Measurements from ENCODE around the gene TSC2.
A peak's percentile ranks its signal among the peaks of the same experiment; 100 is the strongest.

TSC2 gene

DNA sequence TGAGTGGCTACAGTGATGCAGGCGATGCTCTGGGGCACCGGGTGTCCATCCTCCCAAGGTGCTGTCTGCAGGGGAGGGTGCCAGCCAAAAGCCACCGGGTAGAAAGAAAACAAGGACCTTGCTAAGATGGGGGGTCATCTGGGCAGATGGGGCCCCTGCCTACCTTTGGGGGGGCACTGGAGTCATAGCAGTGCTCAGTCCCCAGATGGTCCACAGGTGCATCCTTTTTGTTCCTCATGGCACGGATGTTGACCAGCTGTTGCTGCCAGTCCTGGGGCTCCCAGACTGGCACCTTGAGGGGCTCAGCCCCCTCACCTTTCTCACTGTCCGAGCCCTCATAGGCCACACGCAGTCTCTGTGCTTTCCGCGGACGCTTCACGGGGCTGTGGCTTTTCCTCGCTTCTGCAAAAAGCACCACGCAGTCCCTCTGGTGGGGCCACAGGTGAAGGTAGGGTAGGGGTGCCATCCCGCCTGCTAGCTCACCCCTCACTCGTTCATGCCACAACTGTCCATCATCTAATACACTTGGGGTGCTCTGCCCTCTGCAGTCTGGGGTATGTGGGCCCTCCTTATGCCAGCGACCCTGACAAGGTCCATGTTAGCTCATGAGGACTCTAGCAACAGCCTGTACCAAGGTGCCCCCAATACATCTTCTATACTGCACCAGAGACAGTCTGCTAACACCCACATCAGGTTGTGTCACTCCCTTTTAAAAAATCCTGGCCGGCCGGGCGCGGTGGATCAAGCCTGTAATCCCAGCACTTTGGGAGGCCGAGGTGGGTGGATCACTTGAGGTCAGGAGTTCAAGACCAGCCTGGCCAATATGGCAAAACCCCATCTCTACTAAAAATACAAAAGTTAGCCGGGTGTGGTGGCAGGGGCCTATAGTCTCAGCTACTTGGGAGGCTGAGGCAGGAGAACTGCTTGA, 1.6 kb upstream of the TSC2 start:
- TF ChIP-seq JUND (IDR thresholded peaks at IDR 0.05; ENCODE audit: low read depth): no peak
- in situ Hi-C loops (cut with HindIII; ENCODE audit: low pct_unique_long_range_greater_than_20kb, low sequenced_read_pairs): no loop called here
- DNase-seq (ENCODE audit: low read depth in 1 of 2, low spot score in 1 of 2): no peak

DNA sequence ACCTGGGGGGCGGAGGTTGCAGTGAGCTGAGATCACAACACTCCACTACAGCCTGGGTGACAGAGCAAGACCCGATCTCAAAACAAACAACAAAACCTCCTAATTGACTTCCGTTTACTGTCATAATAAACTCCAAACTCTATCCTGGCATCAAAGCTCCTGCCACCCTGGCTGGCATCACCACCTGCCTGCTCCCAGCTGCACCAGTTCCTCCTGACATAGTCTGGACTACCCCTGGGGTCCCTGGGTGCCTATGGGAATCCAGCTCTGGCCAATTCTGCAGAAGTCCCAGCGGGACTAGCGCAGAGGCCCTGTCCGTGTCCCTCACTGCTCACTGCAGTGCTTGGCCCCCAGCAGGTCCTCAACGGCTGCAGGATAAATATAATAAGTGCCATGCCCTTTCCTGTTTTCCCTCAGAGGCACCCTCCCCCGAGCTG, 874 bp upstream of the TSC2 start:
- DNase-seq (ENCODE audit: low read depth in 1 of 2, low spot score in 1 of 2): no peak
- in situ Hi-C loops (cut with HindIII; ENCODE audit: low pct_unique_long_range_greater_than_20kb, low sequenced_read_pairs): no loop called here
- TF ChIP-seq JUND (IDR thresholded peaks at IDR 0.05; ENCODE audit: low read depth): no peak

DNA sequence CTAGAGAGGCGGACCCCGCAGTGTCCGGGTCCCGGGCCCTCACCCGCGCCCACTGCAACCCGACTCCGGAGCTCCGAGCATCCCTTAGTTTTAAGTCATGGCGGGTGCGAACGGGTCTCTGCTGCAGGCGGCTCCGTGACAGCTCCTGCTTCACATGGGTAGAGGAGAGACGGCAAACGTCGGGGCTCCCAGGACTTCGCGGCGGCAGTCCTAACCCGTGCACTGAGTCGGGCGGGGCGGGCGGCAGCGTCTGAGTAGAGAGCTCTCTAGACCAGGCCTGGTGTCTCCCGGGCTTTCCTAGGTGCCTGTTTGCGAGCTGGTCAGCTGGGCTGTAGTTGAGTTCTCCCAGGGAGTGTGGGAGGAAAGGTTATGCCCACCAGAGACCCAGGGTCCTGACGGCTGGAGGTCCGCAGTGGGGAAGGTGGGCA, 345 bp downstream of the TSC2 start:
- in situ Hi-C loops (cut with HindIII; ENCODE audit: low pct_unique_long_range_greater_than_20kb, low sequenced_read_pairs): no loop called here
- no peak for TF ChIP-seq JUND (IDR thresholded peaks at IDR 0.05; ENCODE audit: low read depth)
- DNase-seq (ENCODE audit: low read depth in 1 of 2, low spot score in 1 of 2): no peak

DNA sequence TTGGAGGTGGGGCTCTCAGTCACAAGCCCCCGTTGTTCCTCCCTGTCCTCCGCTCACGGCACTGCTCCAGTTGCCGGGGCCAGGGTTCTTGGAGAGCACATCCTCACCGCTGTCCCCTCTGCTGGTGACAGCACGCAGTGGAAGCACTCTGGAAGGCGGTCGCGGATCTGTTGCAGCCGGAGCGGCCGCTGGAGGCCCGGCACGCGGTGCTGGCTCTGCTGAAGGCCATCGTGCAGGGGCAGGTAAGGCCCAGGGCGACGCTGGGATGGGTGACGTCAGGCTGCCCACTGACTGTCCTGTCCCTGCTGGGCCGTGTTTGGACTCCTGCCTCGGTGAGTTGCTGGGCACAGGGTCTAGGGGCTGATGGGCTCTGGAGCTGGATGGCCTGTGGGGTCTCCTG, 5.4 kb downstream of the TSC2 start:
- TF ChIP-seq JUND (IDR thresholded peaks at IDR 0.05; ENCODE audit: low read depth): no peak
- in situ Hi-C loops (cut with HindIII; ENCODE audit: low pct_unique_long_range_greater_than_20kb, low sequenced_read_pairs): no loop called here
- no peak for DNase-seq (ENCODE audit: low read depth in 1 of 2, low spot score in 1 of 2)

DNA sequence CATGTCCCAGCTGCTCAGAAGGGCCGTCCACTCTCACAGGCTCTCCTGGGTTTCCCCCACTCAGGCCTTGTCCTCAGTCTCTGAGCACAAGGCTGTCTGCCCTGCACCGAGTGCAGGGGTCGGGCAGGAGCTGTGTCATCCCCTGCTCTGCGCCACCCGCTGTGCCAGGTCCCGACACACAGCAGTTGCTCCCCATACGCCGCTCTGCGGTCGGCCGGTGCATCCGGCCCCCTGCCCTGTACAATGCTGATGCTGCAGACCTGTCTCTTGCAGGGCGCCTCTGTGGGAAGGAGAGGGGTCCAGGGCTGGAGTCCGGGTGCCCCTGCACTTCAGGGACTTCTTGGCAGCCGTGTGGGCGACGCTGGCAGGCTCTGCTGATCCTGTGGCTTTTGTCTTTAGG, 6.1 kb downstream of the TSC2 start:
- in situ Hi-C loops (cut with HindIII; ENCODE audit: low pct_unique_long_range_greater_than_20kb, low sequenced_read_pairs): no loop called here
- no peak for TF ChIP-seq JUND (IDR thresholded peaks at IDR 0.05; ENCODE audit: low read depth)
- no peak for DNase-seq (ENCODE audit: low read depth in 1 of 2, low spot score in 1 of 2)

DNA sequence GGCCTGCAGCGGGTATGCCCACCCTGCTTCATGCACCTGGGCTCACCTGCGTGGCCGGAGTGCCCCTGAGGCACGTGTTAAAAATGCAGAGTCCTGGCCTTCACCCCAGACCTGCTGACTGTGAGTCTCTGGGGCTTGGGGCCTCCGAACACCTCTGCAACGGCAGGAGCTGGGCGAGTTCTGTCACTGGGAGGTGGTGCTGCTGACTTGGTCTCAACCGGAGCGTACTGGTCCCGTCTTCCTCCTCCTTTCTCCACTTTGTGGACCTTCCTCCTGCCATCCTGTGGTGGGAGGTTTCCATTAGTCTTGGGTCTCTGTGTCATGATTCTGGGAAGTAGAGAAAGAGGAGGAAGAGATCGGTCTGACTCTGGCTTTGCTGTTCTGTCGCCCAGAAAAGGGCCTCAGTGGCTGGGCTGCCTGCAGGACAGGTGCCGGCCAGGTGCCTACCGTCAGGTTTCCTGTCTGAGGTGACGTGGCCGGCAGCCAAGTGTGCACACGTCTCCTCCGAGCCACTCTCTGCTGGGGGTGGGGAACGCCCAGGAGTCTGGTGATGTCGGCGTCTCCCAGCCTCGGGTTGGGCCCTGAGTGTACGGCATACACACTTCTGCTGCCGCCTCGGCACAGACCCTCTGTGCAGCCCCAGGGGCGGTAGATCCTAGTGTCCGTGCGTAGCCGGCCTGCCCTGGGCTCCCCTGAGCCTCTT, 6.9 kb downstream of the TSC2 start:
- DNase-seq (ENCODE audit: low read depth in 1 of 2, low spot score in 1 of 2): no peak
- in situ Hi-C loops (cut with HindIII; ENCODE audit: low pct_unique_long_range_greater_than_20kb, low sequenced_read_pairs): no loop called here
- TF ChIP-seq JUND (IDR thresholded peaks at IDR 0.05; ENCODE audit: low read depth): no peak

DNA sequence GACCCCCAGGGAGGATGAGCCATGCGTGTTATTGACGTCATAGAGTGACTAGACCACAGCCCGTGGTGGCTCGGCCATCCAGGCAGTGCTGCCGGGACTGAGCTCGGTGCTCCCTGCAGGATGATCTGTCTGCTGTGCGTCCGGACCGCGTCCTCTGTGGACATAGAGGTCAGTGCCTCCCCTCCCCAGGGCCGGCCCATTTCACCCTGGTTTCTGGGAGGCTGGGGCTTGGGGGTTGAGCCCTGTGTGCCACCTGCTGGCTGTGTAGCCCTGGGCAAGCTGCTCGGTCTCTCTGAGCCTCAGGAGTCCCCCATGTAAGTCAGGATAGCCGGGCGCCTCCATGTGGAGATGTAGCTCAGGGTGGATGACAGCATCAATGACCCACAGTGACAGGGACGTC, 8.3 kb downstream of the TSC2 start:
- in situ Hi-C loops (cut with HindIII; ENCODE audit: low pct_unique_long_range_greater_than_20kb, low sequenced_read_pairs): no loop called here
- no peak for TF ChIP-seq JUND (IDR thresholded peaks at IDR 0.05; ENCODE audit: low read depth)
- DNase-seq (ENCODE audit: low read depth in 1 of 2, low spot score in 1 of 2): peak in 1 of 2 experiments; percentile 55

DNA sequence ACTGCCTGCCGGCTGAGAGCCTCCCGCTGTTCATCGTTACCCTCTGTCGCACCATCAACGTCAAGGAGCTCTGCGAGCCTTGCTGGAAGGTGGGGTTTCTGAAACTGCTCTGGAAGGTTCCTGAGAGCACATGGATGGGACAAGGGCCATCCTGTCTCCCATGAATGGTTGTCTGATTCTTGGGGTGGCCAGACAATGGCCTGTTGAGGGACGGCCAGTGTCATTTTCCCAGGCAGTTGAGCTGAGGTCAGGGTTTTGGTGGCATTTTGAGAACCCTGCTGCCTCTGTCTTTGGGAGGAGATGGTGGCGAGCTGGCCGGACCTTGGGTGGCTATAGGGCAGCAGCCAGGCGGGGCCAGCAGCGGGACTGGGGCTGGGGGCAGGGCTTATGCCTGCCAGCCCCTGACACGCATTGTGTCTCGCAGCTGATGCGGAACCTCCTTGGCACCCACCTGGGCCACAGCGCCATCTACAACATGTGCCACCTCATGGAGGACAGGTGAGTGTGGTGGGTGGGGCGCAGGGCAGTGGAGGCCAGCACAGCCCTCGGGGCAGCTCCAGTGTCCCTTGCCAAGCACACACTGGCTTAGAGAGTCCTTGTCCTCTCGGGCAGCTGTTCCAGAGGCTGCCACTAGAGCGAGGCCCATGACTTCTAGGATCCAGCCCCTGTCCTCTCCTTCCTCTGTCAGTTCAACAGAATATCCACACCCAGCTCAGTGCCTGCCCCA, 9.1 kb downstream of the TSC2 start:
- in situ Hi-C loops (cut with HindIII; ENCODE audit: low pct_unique_long_range_greater_than_20kb, low sequenced_read_pairs): no loop called here
- DNase-seq (ENCODE audit: low read depth in 1 of 2, low spot score in 1 of 2): peak in 1 of 2 experiments; percentile 60
- no peak for TF ChIP-seq JUND (IDR thresholded peaks at IDR 0.05; ENCODE audit: low read depth)

DNA sequence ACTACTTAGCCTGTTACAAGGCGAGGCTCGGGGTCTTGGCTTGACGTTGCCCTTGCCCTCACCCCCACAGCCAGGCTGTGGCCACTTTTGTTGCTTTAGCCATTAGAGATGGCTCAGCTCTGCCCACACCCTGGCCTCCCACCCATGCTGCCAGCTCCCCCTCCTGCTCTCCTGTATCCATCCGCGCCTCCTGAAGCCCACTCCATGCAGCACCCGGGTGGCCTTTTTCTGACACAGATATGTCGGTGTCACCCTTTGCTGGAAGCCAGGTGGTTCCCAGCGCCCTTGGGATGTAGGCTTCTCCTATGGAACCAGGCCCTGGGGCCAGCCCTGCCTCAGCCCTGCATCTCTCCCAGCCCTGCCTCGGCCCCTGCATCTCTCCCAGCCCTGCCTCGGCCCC, 9.7 kb downstream of the TSC2 start:
- in situ Hi-C loops (cut with HindIII; ENCODE audit: low pct_unique_long_range_greater_than_20kb, low sequenced_read_pairs): no loop called here
- no peak for DNase-seq (ENCODE audit: low read depth in 1 of 2, low spot score in 1 of 2)
- TF ChIP-seq JUND (IDR thresholded peaks at IDR 0.05; ENCODE audit: low read depth): no peak

DNA sequence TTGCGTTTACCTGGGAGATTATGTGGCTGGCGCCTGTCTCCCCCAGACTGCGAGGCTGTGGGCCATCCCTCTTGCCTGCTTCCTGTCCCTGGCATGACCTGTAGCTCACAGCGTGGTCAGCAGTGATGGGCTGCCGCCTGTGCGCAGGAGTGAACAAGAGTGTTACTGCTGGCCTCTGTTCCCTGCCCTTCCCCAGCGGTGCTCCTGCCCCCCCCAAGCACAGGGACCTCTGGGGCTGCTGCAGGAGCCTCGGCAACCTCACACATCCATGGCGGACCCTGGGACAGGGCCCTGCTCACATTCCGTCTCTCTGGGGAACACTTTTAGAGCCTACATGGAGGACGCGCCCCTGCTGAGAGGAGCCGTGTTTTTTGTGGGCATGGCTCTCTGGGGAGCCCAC, 10.6 kb downstream of the TSC2 start:
- in situ Hi-C loops (cut with HindIII; ENCODE audit: low pct_unique_long_range_greater_than_20kb, low sequenced_read_pairs): no loop called here
- no peak for DNase-seq (ENCODE audit: low read depth in 1 of 2, low spot score in 1 of 2)

DNA sequence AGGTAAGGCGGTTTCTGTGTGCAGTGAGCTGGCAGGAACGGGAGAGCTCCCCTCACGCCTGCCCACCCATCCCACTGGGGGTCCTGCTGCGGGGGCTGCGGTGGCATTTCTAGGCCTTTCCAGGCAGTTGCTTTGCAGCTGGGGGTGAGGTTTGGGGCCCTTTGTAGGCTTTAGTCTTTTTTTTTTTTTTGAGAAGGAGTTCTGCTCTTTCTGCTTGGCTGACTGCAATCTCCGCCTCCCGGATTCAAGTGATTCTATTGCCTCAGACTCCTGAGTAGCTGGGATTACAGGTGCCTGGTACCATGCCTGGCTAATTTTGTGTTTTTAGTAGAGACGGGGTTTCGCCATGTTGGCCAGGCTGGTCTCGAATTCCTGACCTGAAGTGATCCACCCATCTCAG, 11.1 kb downstream of the TSC2 start:
- DNase-seq (ENCODE audit: low read depth in 1 of 2, low spot score in 1 of 2): no peak
- TF ChIP-seq JUND (IDR thresholded peaks at IDR 0.05; ENCODE audit: low read depth): no peak
- in situ Hi-C loops (cut with HindIII; ENCODE audit: low pct_unique_long_range_greater_than_20kb, low sequenced_read_pairs): no loop called here

More for the DNA sequence above, 10.6 kb downstream of the TSC2 start:
- no peak for TF ChIP-seq JUND (IDR thresholded peaks at IDR 0.05; ENCODE audit: low read depth)

DNA sequence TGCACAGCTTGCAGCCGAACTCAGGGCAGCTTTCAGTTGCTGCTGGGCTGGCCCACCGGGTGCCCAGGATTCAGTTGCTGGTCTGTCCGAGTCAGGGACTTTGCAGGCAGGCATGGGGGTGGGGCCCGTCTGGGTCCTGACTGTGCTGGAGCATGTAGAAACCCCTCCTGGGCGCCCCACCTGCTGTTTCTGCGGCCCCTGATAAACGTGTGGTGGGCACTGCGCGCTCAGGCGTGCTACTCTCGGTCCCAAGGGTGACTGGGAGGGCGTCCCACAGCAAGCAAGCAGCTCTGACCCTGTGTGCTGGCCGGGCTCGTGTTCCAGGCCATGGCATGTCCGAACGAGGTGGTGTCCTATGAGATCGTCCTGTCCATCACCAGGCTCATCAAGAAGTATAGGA, 12.6 kb downstream of the TSC2 start:
- in situ Hi-C loops (cut with HindIII; ENCODE audit: low pct_unique_long_range_greater_than_20kb, low sequenced_read_pairs): no loop called here
- DNase-seq (ENCODE audit: low read depth in 1 of 2, low spot score in 1 of 2): no peak
- TF ChIP-seq JUND (IDR thresholded peaks at IDR 0.05; ENCODE audit: low read depth): no peak

DNA sequence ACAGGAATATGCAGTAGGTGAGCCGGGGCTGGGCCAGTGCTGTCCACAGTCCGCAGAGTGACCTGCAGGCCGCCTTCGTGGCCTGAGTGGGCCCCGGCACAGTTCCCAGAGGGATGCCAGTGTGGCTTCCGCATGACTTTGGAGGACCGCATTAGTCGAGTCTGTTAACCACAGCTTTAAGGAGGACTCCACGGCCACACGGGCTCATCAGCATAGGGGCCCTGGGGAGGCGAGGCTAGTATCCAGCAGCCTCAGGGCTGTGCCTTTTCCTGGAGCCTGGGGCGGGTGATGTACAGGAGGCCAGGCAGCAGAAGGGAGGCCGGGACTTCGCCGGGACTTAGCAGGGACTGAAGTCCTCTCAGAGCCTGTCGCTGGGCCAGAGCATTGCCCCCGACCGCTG, 13.2 kb downstream of the TSC2 start:
- in situ Hi-C loops (cut with HindIII; ENCODE audit: low pct_unique_long_range_greater_than_20kb, low sequenced_read_pairs): no loop called here
- no peak for DNase-seq (ENCODE audit: low read depth in 1 of 2, low spot score in 1 of 2)
- no peak for TF ChIP-seq JUND (IDR thresholded peaks at IDR 0.05; ENCODE audit: low read depth)

Data from T47D (cell line).